H1 (cell line): ENCODE data around the gene METRN. TPM values are rescaled to one million over a fixed set of nuclear protein-coding genes. Genes with fewer than 3 reads are reported as not detected.

Experiments used
- CTCF ChIA-PET: fragments of 300-600 bp; sonication (Branson Sonifier 250); formaldehyde crosslinking; loops from one replicate; lab custom pipeline; 2021; ENCODE audit not compliant: partially characterized antibody; lab: Charles Lee
- POLR2A ChIA-PET: fragments of 300-600 bp; sonication (Branson Sonifier 250); formaldehyde crosslinking; loops from one replicate; lab custom pipeline; 2021; ENCODE audit warnings: inconsistent platforms; ENCODE audit not compliant: partially characterized antibody; lab: Charles Lee
- DNase-seq, 2 experiments: peaks; one replicate each; pipeline versions ENCODE4 v3.0.0 to v3.0.0-alpha.2; 2010 to 2022; ENCODE audit warnings: low spot score in 2 of 2, low read depth in 1 of 2, mixed read lengths in 1 of 2
- FAIRE-seq: peaks from 2 replicates; lab custom pipeline; 2011; peaks lifted over from hg19 to GRCh38; lab: Jason Lieb, UNC
- H2AFZ ChIP-seq: 2 replicates; pipeline ENCODE4 v1.8.1; 2012; ENCODE audit warnings: low read length, inconsistent platforms
- H2AK5ac ChIP-seq: 2 replicates; pipeline ENCODE4 v1.6.1; 2013; ENCODE audit warnings: low read depth, low read length
- H2BK120ac ChIP-seq: replicated peaks from 2 replicates; pipeline ENCODE3; 2013; ENCODE audit warnings: low read depth, low read length, inconsistent platforms
- H2BK12ac ChIP-seq: 2 replicates; pipeline ENCODE4 v1.6.1; 2013; ENCODE audit warnings: low read depth, low read length
- H2BK15ac ChIP-seq: 2 replicates; pipeline ENCODE4 v1.6.1; 2013; ENCODE audit warnings: low read length
- H2BK20ac ChIP-seq: 2 replicates; pipeline ENCODE4 v1.6.1; 2013; ENCODE audit warnings: low read length
- H2BK5ac ChIP-seq: 2 replicates; pipeline ENCODE4 v1.6.1; 2013; ENCODE audit warnings: low read depth, low read length
- H3K14ac ChIP-seq: 2 replicates; pipeline ENCODE4 v1.6.1; 2013; ENCODE audit warnings: inconsistent platforms; ENCODE audit not compliant: insufficient read length
- H3K18ac ChIP-seq: 2 replicates; pipeline ENCODE4 v1.6.1; 2013; ENCODE audit warnings: low read length; ENCODE audit errors: extremely low read depth
- H3K23ac ChIP-seq: 2 replicates; pipeline ENCODE4 v1.6.1; 2013; ENCODE audit warnings: inconsistent platforms; ENCODE audit not compliant: insufficient read length
- H3K23me2 ChIP-seq: 2 replicates; pipeline ENCODE4 v1.6.1; 2013; ENCODE audit warnings: low read depth, low read length
- H3K27ac ChIP-seq: 2 replicates; pipeline ENCODE4 v1.6.1; 2011; ENCODE audit warnings: low read depth, low read length, inconsistent platforms
- H3K27me3 ChIP-seq, 4 experiments: replicated peaks in 1 of 4; 1 replicate in 1 of 4; 2 replicates in 3 of 4; pipeline versions ENCODE4 v1.6.1 to v1.8.1; 2011 to 2013; ENCODE audit warnings: low read length in 3 of 4, mild to moderate bottlenecking in 3 of 4, inconsistent platforms in 2 of 4, mixed read lengths in 2 of 4, moderate library complexity in 1 of 4; ENCODE audit not compliant: control insufficient read depth in 3 of 4, insufficient read depth in 3 of 4; ENCODE audit errors: extremely low read depth in 1 of 4
- H3K36me3 ChIP-seq, 4 experiments: 2 replicates each; pipeline versions ENCODE4 v1.6.1 to v1.8.1; 2011 to 2013; ENCODE audit warnings: mild to moderate bottlenecking in 4 of 4, low read length in 3 of 4, moderate library complexity in 2 of 4, control low read depth in 1 of 4, inconsistent platforms in 1 of 4; ENCODE audit not compliant: insufficient read depth in 4 of 4, control insufficient read depth in 2 of 4
- H3K4ac ChIP-seq: replicated peaks from 2 replicates; pipeline ENCODE3; 2013; ENCODE audit warnings: low read length, low read depth, mixed read lengths, inconsistent platforms; ENCODE audit not compliant: insufficient read length
- H3K4me1 ChIP-seq, 4 experiments: replicated peaks in 1 of 4; 1 replicate in 1 of 4; 2 replicates in 3 of 4; pipeline versions ENCODE4 v1.6.1 to v1.8.1; 2011 to 2013; ENCODE audit warnings: low read length in 3 of 4, inconsistent platforms in 2 of 4, mixed read lengths in 1 of 4; ENCODE audit not compliant: insufficient read depth in 4 of 4, control insufficient read depth in 3 of 4
- H3K4me2 ChIP-seq, 2 experiments: 2 replicates each; pipeline versions ENCODE4 v1.6.1 to v1.8.1; 2011 to 2013; ENCODE audit warnings: low read depth in 2 of 2, low read length in 2 of 2, control low read depth in 1 of 2, inconsistent platforms in 1 of 2, mild to moderate bottlenecking in 1 of 2; ENCODE audit not compliant: insufficient read depth in 1 of 2
- H3K4me3 ChIP-seq, 4 experiments: fragments of 200-600, 300-600 bp in 1 of 4; sonication (generic), shearing (Covaris generic), sonication (Bioruptor Twin) in 1 of 4; 2 replicates each; pipeline versions ENCODE4 v1.5.1 to v1.8.1; 2011 to 2016; ENCODE audit warnings: low read length in 4 of 4, low read depth in 3 of 4, control low read depth in 2 of 4, inconsistent platforms in 2 of 4, mild to moderate bottlenecking in 2 of 4, mixed read lengths in 1 of 4, moderate library complexity in 1 of 4; ENCODE audit not compliant: insufficient read depth in 2 of 4; ENCODE audit errors: extremely low read depth in 1 of 4
- H3K56ac ChIP-seq: replicated peaks from 2 replicates; pipeline ENCODE3; 2013; ENCODE audit warnings: low read depth, mild to moderate bottlenecking, mixed read lengths, low read length, inconsistent platforms; ENCODE audit not compliant: insufficient read length
- H3K79me1 ChIP-seq: 2 replicates; pipeline ENCODE4 v1.6.1; 2013; ENCODE audit warnings: low read depth, low read length, control low read depth
- H3K79me2 ChIP-seq, 2 experiments: 2 replicates each; pipeline versions ENCODE4 v1.6.1 to v1.8.1; 2012 to 2013; ENCODE audit warnings: low read length in 2 of 2, mild to moderate bottlenecking in 2 of 2, inconsistent platforms in 1 of 2; ENCODE audit not compliant: insufficient read depth in 2 of 2, control insufficient read depth in 1 of 2
- H3K9ac ChIP-seq, 4 experiments: replicated peaks in 1 of 4; 1 replicate in 1 of 4; 2 replicates in 3 of 4; pipeline versions ENCODE4 v1.6.1 to v1.8.1; 2011 to 2013; ENCODE audit warnings: low read depth in 3 of 4, low read length in 3 of 4, control low read depth in 2 of 4, mild to moderate bottlenecking in 2 of 4, moderate library complexity in 2 of 4, inconsistent platforms in 1 of 4; ENCODE audit errors: extremely low read depth in 1 of 4
- H3K9me3 ChIP-seq, 2 experiments: 2 replicates each; pipeline versions ENCODE4 v1.6.1 to v1.8.1; 2012 to 2013; ENCODE audit warnings: mild to moderate bottlenecking in 2 of 2, moderate library complexity in 2 of 2, control low read depth in 1 of 2, inconsistent platforms in 1 of 2, low read depth in 1 of 2, low read length in 1 of 2, mixed read lengths in 1 of 2; ENCODE audit not compliant: insufficient read depth in 2 of 2
- H4K20me1 ChIP-seq, 2 experiments: replicated peaks in 1 of 2; 2 replicates each; pipeline versions ENCODE3 to v1.8.1; 2011 to 2013; ENCODE audit warnings: inconsistent platforms in 2 of 2, low read length in 2 of 2, mild to moderate bottlenecking in 1 of 2; ENCODE audit not compliant: insufficient read depth in 2 of 2, control insufficient read depth in 1 of 2
- H4K5ac ChIP-seq: 2 replicates; pipeline ENCODE4 v1.6.1; 2013; ENCODE audit warnings: low read length, low read depth, mixed read lengths, inconsistent platforms; ENCODE audit not compliant: insufficient read length
- H4K8ac ChIP-seq: 2 replicates; pipeline ENCODE4 v1.8.0; 2013; ENCODE audit warnings: mild to moderate bottlenecking, moderate library complexity, low read length, inconsistent platforms; ENCODE audit not compliant: insufficient read depth; ENCODE audit errors: extremely low read depth
- H4K91ac ChIP-seq: replicated peaks from 2 replicates; pipeline ENCODE3; 2013; ENCODE audit warnings: low read length, mixed read lengths, inconsistent platforms; ENCODE audit not compliant: insufficient read length
- ATF2 ChIP-seq: IDR thresholded peaks from 2 replicates; pipeline ENCODE4 v1.6.1; 2012; ENCODE audit warnings: low read length, inconsistent platforms
- BRCA1 ChIP-seq: IDR thresholded peaks from 2 replicates; pipeline ENCODE4 v1.6.1; 2012; ENCODE audit warnings: low read depth, low read length, improper control_type of control experiment
- EGR1 ChIP-seq: IDR thresholded peaks from 2 replicates; pipeline ENCODE4 v1.6.1; 2011; ENCODE audit warnings: low read depth, low read length, borderline replicate concordance
- EP300 ChIP-seq, 2 experiments: IDR thresholded peaks; 1 replicate in 1 of 2; 2 replicates in 1 of 2; pipeline ENCODE4 v1.6.1; 2011 to 2012; ENCODE audit warnings: low read depth in 2 of 2, low read length in 2 of 2, mild to moderate bottlenecking in 2 of 2, borderline replicate concordance in 1 of 2, inconsistent platforms in 1 of 2, moderate library complexity in 1 of 2
- HDAC6 ChIP-seq: IDR thresholded peaks from one replicate; pipeline ENCODE4 v1.7.1; 2012; ENCODE audit warnings: low read depth, mild to moderate bottlenecking, inconsistent platforms, low read length, moderate library complexity
- POU5F1 ChIP-seq: IDR thresholded peaks from 2 replicates; pipeline ENCODE4 v1.6.1; 2011; ENCODE audit warnings: low read depth, mild to moderate bottlenecking, low read length, moderate library complexity
- SIN3A ChIP-seq, 2 experiments: IDR thresholded peaks in 1 of 2; conservative IDR thresholded peaks in 1 of 2; 2 replicates each; pipeline ENCODE4 v1.6.1; 2011 to 2012; ENCODE audit warnings: low read length in 2 of 2, improper control_type of control experiment in 1 of 2, low read depth in 1 of 2, mild to moderate bottlenecking in 1 of 2
- WGBS, 2 experiments: shearing (Covaris generic) in 1 of 2; methylation state at CpG; one replicate each; pipeline versions ENCODE4 v1.1.6 to v1.1.7; 2013 to 2015; ENCODE audit warnings: low lambda C conversion rate in 2 of 2, mixed read lengths in 2 of 2, inconsistent platforms in 1 of 2, low coverage in 1 of 2, missing lambda C conversion rate in 1 of 2; ENCODE audit not compliant: insufficient replicate concordance in 2 of 2, insufficient coverage in 1 of 2, insufficient read length in 1 of 2; ENCODE audit errors: extremely low coverage in 1 of 2, missing lambda C conversion rate in 1 of 2; 5-methylcytosine and 5-hydroxymethylcytosine counted together
- polyA plus RNA-seq, 7 experiments: library from polyadenylated mRNA; depleted of rRNA in 3 of 7; stranded (reverse) in 5 of 7; unstranded in 2 of 7; fragments of >200 nt in 5 of 7; fragments of 200-250 nt in 2 of 7; gene quantifications; 1 replicate in 5 of 7; 2 replicates in 1 of 7; 4 replicates in 1 of 7; pipeline versions ENCODE4 v1.2.1 to v1.2.3, GENCODE V29; 2011 to 2013; ENCODE audit warnings: missing spikeins in 2 of 7, mixed read lengths in 2 of 7
- total RNA-seq: library from RNA; stranded (reverse); fragmentation: NEBNext Ultra II Directional; extraction: Animal tissue kit (Norgen Biotek cat#: 25700); gene quantifications from 2 replicates; pipeline ENCODE4 v1.2.1, GENCODE V29; 2021

METRN gene
- total and polyA plus RNA-seq, 2 of the 8 experiments (the other 6 are each of a cell fraction or from before 2014, with no cell fraction given): 18.7 to 25.8 TPM

- peaks cover 58 to 91% (median 78%) of the 10 kb centered on the region in 4 experiments for H3K27me3 ChIP-seq
- ChIA-PET CTCF (interaction anchor here (1.1 to 33.4 kb wide), 3 partner anchors 19 to 350 kb away, joined by 3 to 977 read pairs (median 5); partner anchors contain the start of genes ANTKMT, CCDC78, CIAO3 and HAGHL), POLR2A (interaction anchor here (1.1 to 2.1 kb wide), 4 partner anchors 15 to 26 kb away, joined by 3 to 12 read pairs (median 6); partner anchors contain the start of genes CCDC78 and WDR24)
- no peak within 1 kb of the TSS for H3K56ac ChIP-seq
- H3K4me2 ChIP-seq: peak within 1 kb of the TSS; percentile 66 to 92
- H3K9ac ChIP-seq: no peak within 1 kb of the TSS
- H3K23ac ChIP-seq: no peak within 1 kb of the TSS
- no peak within 1 kb of the TSS for H4K91ac ChIP-seq
- H3K27ac ChIP-seq: no peak within 1 kb of the TSS
- FAIRE-seq (no peak), DNase-seq (peak in 1 of 2 experiments; percentile 56)
- no peak within 1 kb of the TSS for H3K4ac ChIP-seq
- no peaks in the 10 kb centered on the region for H3K79me1 ChIP-seq
- no peak within 1 kb of the TSS for H2BK120ac ChIP-seq
- H2BK15ac ChIP-seq: no peak within 1 kb of the TSS
- no peaks in the 10 kb centered on the region for H3K36me3 ChIP-seq
- no peaks in the 10 kb centered on the region for H3K79me2 ChIP-seq
- H2AK5ac ChIP-seq: no peak within 1 kb of the TSS
- no peaks in the 10 kb centered on the region for H3K9me3 ChIP-seq
- H3K4me3 ChIP-seq: peak within 1 kb of the TSS; percentile 34 to 69 (median 50)
- H2BK20ac ChIP-seq: no peak within 1 kb of the TSS
- no peak within 1 kb of the TSS for H3K14ac ChIP-seq
- no peak within 1 kb of the TSS for H2BK5ac ChIP-seq
- no peak within 1 kb of the TSS for H2BK12ac ChIP-seq
- no peak for TF ChIP-seq HDAC6
- no peak for TF ChIP-seq BRCA1
- TF ChIP-seq SIN3A (conservative IDR thresholded peaks at IDR 0.05 in 1 of 2, IDR thresholded peaks at IDR 0.05 in 1 of 2; ENCODE audit: low read depth in 1 of 2, low read length in 2 of 2): peak in 1 of 2 experiments; percentile 12; a peak in 1 of 4 replicates
- TF ChIP-seq ATF2: no peak
- TF ChIP-seq EP300 (IDR thresholded peaks at IDR 0.05; ENCODE audit: borderline replicate concordance in 1 of 2, low read depth in 2 of 2, low read length in 2 of 2): no peak
- no peak for TF ChIP-seq POU5F1
- TF ChIP-seq EGR1: no peak
- 5% methylated on average over 24 of the region's 115 CpGs; no CpG with 5 or more reads in 1 of the 2 experiments for WGBS, 2 experiments
- H2AFZ ChIP-seq: no peak within 1 kb of the TSS
- H4K5ac ChIP-seq: no peak within 1 kb of the TSS
- peaks cover 12% of the 10 kb centered on the region; the same call in 1 of the 2 replicates for H3K23me2 ChIP-seq
- peaks cover 0 to 9% (median 5%) of the 10 kb centered on the region in 4 experiments; a peak in 4 of 7 replicates for H3K4me1 ChIP-seq
- H3K18ac ChIP-seq: no peak within 1 kb of the TSS; the same call in 1 of the 2 replicates
- H4K20me1 ChIP-seq: peaks cover 8 to 26% of the 10 kb centered on the region in 2 experiments
- peak within 1 kb of the TSS; percentile 85 for H4K8ac ChIP-seq
These were observed 9.3 kb upstream of the METRN start, which contains the start of gene FBXL16 for GRCh38 chr16:705431-706188. FBXL16 (minus strand) TSS chr16:705801; CDS start chr16:697405, 8,396 bp downstream.
